K562 (cell line): ENCODE measurements around the gene RGS9. TPM values are rescaled to one million over a fixed set of nuclear protein-coding genes. Genes with fewer than 3 reads are reported as not detected.

ENCODE experiments used
- ATAC-seq: fragments of 200-7000 bp; cut with Tn5 transposase; 3 replicates; pipeline ENCODE4 v1.9.1; 2020; ENCODE audit warnings: moderate library complexity
- Bru-seq: library from RNA; stranded (reverse); fragments of 400-500 nt; gene quantifications from one replicate; lab custom pipeline; 2021; lab: Mats Ljungman, UMichigan
- BruChase-seq, 2 experiments: library from RNA; stranded (reverse); fragments of 400-500 nt; gene quantifications; one replicate each; lab custom pipeline; 2021; lab: Mats Ljungman, UMichigan
- BruUV-seq: library from RNA; stranded (reverse); fragments of 400-500 nt; replicated peaks from 2 replicates; lab custom pipeline; 2021; lab: Mats Ljungman, UMichigan
- CTCF ChIA-PET: fragments of 300-600 bp; formaldehyde crosslinking; extraction: SDS; loops from one replicate; lab custom pipeline; 2021; ENCODE audit warnings: low intra/inter-chr PET ratio; lab: Yijun Ruan, JAX
- POLR2A ChIA-PET: fragments of 300-600, 350-650 bp; sonication (Branson Sonifier 250); formaldehyde crosslinking; extraction: SDS; loops from one replicate; lab custom pipeline; 2021; ENCODE audit warnings: antibody characterized with exemption, inconsistent platforms; lab: Yijun Ruan, JAX
- DNase-seq, 4 experiments: peaks; one replicate each; pipeline versions ENCODE4 v3.0.0 to v3.0.0-alpha.2; 2011 to 2018; ENCODE audit warnings: low spot score in 3 of 4, mixed read lengths in 3 of 4; ENCODE audit errors: extremely low read depth in 1 of 4
- FAIRE-seq: peaks from 2 replicates; lab custom pipeline; 2011; peaks lifted over from hg19 to GRCh38; lab: Jason Lieb, UNC
- H2AFZ ChIP-seq: 2 replicates; pipeline ENCODE4 v1.6.0; 2011; ENCODE audit warnings: low read depth, low read length, control low read depth, inconsistent platforms
- H3K27ac ChIP-seq: fragments of 200-600 bp; 3 replicates; pipeline ENCODE4 v1.8.0; 2011; ENCODE audit warnings: low read depth, mild to moderate bottlenecking, control low read depth, inconsistent platforms, low read length, moderate library complexity, mixed read lengths; ENCODE audit errors: extremely low read depth
- H3K27me3 ChIP-seq, 2 experiments: fragments of 300-600 bp in 1 of 2; 2 replicates in 1 of 2; 3 replicates in 1 of 2; pipeline versions ENCODE4 v1.6.0 to v1.8.0; 2011; ENCODE audit warnings: inconsistent platforms in 2 of 2, low read length in 2 of 2, mild to moderate bottlenecking in 1 of 2, mixed read lengths in 1 of 2, moderate library complexity in 1 of 2; ENCODE audit not compliant: control insufficient read depth in 2 of 2, insufficient read depth in 2 of 2
- H3K36me3 ChIP-seq: fragments of 300-600 bp; 3 replicates; pipeline ENCODE4 v1.8.0; 2011; ENCODE audit warnings: mild to moderate bottlenecking, low read length, inconsistent platforms; ENCODE audit not compliant: control insufficient read depth, insufficient read depth
- H3K4me1 ChIP-seq, 2 experiments: fragments of 200-600 bp in 1 of 2; replicated peaks in 1 of 2; 2 replicates in 1 of 2; 3 replicates in 1 of 2; pipeline versions ENCODE4 v1.5.1 to v1.8.0; 2011; ENCODE audit warnings: inconsistent platforms in 2 of 2, low read length in 2 of 2, mild to moderate bottlenecking in 1 of 2, mixed read lengths in 1 of 2, moderate library complexity in 1 of 2; ENCODE audit not compliant: control insufficient read depth in 2 of 2, insufficient read depth in 2 of 2
- H3K4me2 ChIP-seq: 2 replicates; pipeline ENCODE4 v1.6.1; 2011; ENCODE audit warnings: low read length, control low read depth, inconsistent platforms, mixed read lengths; ENCODE audit not compliant: insufficient read depth
- H3K4me3 ChIP-seq: fragments of 200-600 bp; sonication (generic), shearing (Covaris generic); 2 replicates; pipeline ENCODE4 v1.5.1; 2016; ENCODE audit warnings: control low read depth, inconsistent platforms
- H3K79me2 ChIP-seq: fragments of 200-600 bp; 3 replicates; pipeline ENCODE4 v1.8.0; 2011; ENCODE audit warnings: low read length, inconsistent platforms; ENCODE audit not compliant: control insufficient read depth, insufficient read depth
- H3K9ac ChIP-seq, 2 experiments: 2 replicates each; pipeline versions ENCODE4 v1.6.0 to v1.6.1; 2011; ENCODE audit warnings: low read depth in 2 of 2, low read length in 2 of 2, control low read depth in 1 of 2, inconsistent platforms in 1 of 2, mild to moderate bottlenecking in 1 of 2, mixed read lengths in 1 of 2; ENCODE audit not compliant: insufficient read depth in 1 of 2
- H3K9me1 ChIP-seq: one replicate; pipeline ENCODE4 v1.6.0; 2011; ENCODE audit warnings: inconsistent platforms, mild to moderate bottlenecking, low read length, moderate library complexity; ENCODE audit not compliant: control insufficient read depth, insufficient read depth
- H3K9me3 ChIP-seq: replicated peaks from 2 replicates; pipeline ENCODE4 v1.5.1; 2011; ENCODE audit warnings: low read depth, low read length, inconsistent platforms; ENCODE audit not compliant: control insufficient read depth, insufficient read depth
- H4K20me1 ChIP-seq: replicated peaks from 2 replicates; pipeline ENCODE4 v1.6.1; 2011; ENCODE audit warnings: low read length, inconsistent platforms, mixed read lengths; ENCODE audit not compliant: control insufficient read depth, insufficient read depth
- CTCF ChIP-seq, 3 experiments: IDR thresholded peaks in 2 of 3; conservative IDR thresholded peaks in 1 of 3; 2 replicates each; pipeline ENCODE4 v1.5.1; 2011 to 2012; ENCODE audit warnings: low read length in 3 of 3, mild to moderate bottlenecking in 3 of 3, control low read depth in 2 of 3, improper control_type of control experiment in 1 of 3, inconsistent platforms in 1 of 3, low read depth in 1 of 3, mixed read lengths in 1 of 3, moderate library complexity in 1 of 3; ENCODE audit not compliant: insufficient read depth in 2 of 3
- FOSL1 ChIP-seq: fragments of 200-800 bp; sonication (Bioruptor generic); conservative IDR thresholded peaks from 2 replicates; pipeline ENCODE4 v1.6.1; 2016; ENCODE audit warnings: missing genetic modification characterization, missing compliant biosample characterization
- LEF1 ChIP-seq: fragments of 450-650 bp; IDR thresholded peaks from 2 replicates; pipeline ENCODE4 v1.6.1; 2016; ENCODE audit warnings: mild to moderate bottlenecking
- MCM2 ChIP-seq: fragments of 450-650 bp; IDR thresholded peaks from 2 replicates; pipeline ENCODE4 v1.6.1; 2017; ENCODE audit warnings: low read depth, mild to moderate bottlenecking
- RBM25 ChIP-seq: fragments of 200-400 bp; formaldehyde crosslinking; IDR thresholded peaks from 2 replicates; pipeline ENCODE4 v1.6.1; 2018; ENCODE audit warnings: low read length, low read depth, moderate library complexity; ENCODE audit not compliant: severe bottlenecking
- RBM34 ChIP-seq: fragments of 200-400 bp; formaldehyde crosslinking; IDR thresholded peaks from 2 replicates; pipeline ENCODE4 v1.6.1; 2018; ENCODE audit warnings: low read length, borderline replicate concordance; ENCODE audit not compliant: insufficient read depth
- TAF7 ChIP-seq: fragments of 450-650 bp; IDR thresholded peaks from 2 replicates; pipeline ENCODE4 v1.6.1; 2016; ENCODE audit warnings: missing genetic modification characterization, missing compliant biosample characterization
- ZFP36 ChIP-seq: fragments of 150-350 bp; IDR thresholded peaks from 2 replicates; pipeline ENCODE4 v1.6.1; 2018; ENCODE audit warnings: low read length, low read depth; ENCODE audit not compliant: partially characterized antibody
- ZMIZ1 ChIP-seq, 2 experiments: fragments of 150-350 bp in 1 of 2; IDR thresholded peaks; 2 replicates each; pipeline ENCODE4 v1.6.1; 2012 to 2016; ENCODE audit warnings: low read depth in 2 of 2, low read length in 2 of 2, mild to moderate bottlenecking in 1 of 2, moderate library complexity in 1 of 2
- WGBS: fragments of 100-300 bp; shearing (Covaris generic); methylation state at CpG from one replicate; pipeline ENCODE4 v1.1.6; 2016; ENCODE audit warnings: low coverage, mixed read lengths; ENCODE audit not compliant: insufficient coverage; ENCODE audit errors: missing lambda C conversion rate; 5-methylcytosine and 5-hydroxymethylcytosine counted together
- in situ Hi-C: fragments of 300-500 bp; cut with MboI; formaldehyde crosslinking; loops from 4 replicates; pipeline ENCODE4 v1.15.0; 2018; ENCODE audit warnings: inconsistent platforms, mixed read lengths
- intact Hi-C: fragments of 100-400 bp; cut with micrococcal nuclease; formaldehyde crosslinking; loops from 2 replicates; pipeline ENCODE4 v1.14.2; 2022
- long read RNA-seq, 3 experiments: library from polyadenylated mRNA in 2 of 3; library from RNA in 1 of 3; unstranded in 2 of 3; stranded (forward) in 1 of 3; transcript quantifications; one replicate each; pipeline ENCODE4 v2.0.0, GENCODE V29; 2019 to 2022
- polyA minus RNA-seq, 3 experiments: library from RNA; depleted of rRNA, polyadenylated mRNA; stranded (reverse); fragments of >200 nt; gene quantifications; 2 replicates each; pipeline ENCODE4 v1.2.3, GENCODE V29; 2011
- polyA plus RNA-seq, 8 experiments: library from polyadenylated mRNA; depleted of rRNA in 4 of 8; stranded (reverse) in 5 of 8; unstranded in 3 of 8; fragments of >200 nt; fragmentation: Nextera tagmentation in 2 of 8; fragmentation: Illumina TruSeq in 1 of 8; extraction: Ambion mirVana in 2 of 8; extraction: Trizol in 1 of 8; gene quantifications; 2 replicates each; pipeline versions ENCODE4 v1.2.1 to v1.2.3, GENCODE V29; 2011 to 2014; ENCODE audit warnings: inconsistent platforms in 1 of 8, missing spikeins in 1 of 8
- total RNA-seq, 7 experiments: library from RNA; depleted of rRNA in 6 of 7; stranded (reverse); fragments of >200 nt in 6 of 7; fragmentation: Illumina TruSeq in 2 of 7; extraction: Trizol in 2 of 7; gene quantifications; 2 replicates each; pipeline versions ENCODE4 v1.2.1 to v1.2.3, GENCODE V29; 2011 to 2021; ENCODE audit warnings: low replicate concordance in 1 of 7

Gene RGS9
- 0.39 TPM in 1 of 2 replicates, not detected in the other for total RNA-seq (2011; cell fraction: chromatin; rRNA removed; ENCODE audit: low replicate concordance)
- not detected in 2 replicates for total RNA-seq (2011; cell fraction: nucleolus; rRNA removed)
- total RNA-seq (2011; cell fraction: nucleoplasm; rRNA removed): 0.23 and 0.44 TPM in 2 replicates
- total RNA-seq (2014; rRNA removed) (0.18 and 0.69 TPM in 2 replicates), total RNA-seq (2014; rRNA removed; fragmentation: Illumina TruSeq; extraction: Trizol) (0.54 and 0.55 TPM in 2 replicates), total RNA-seq (2015; rRNA removed; fragmentation: Illumina TruSeq; extraction: Trizol) (0.38 and 0.65 TPM in 2 replicates), total RNA-seq (2021) (0.60 and 0.73 TPM in 2 replicates), polyA plus RNA-seq (2011; rRNA removed) (0.55 and 1.4 TPM in 2 replicates), polyA plus RNA-seq (2014; fragmentation: Illumina TruSeq; extraction: Trizol) (0.55 and 0.74 TPM in 2 replicates), polyA plus RNA-seq (2014; fragmentation: Nextera tagmentation; extraction: Ambion mirVana) (under 1 TPM; 0.38 to 0.55 TPM), polyA plus RNA-seq (2014; rRNA removed) (0.49 TPM in 2 replicates), polyA minus RNA-seq (2011; rRNA and poly(A)+ RNA removed) (0.30 and 0.67 TPM in 2 replicates), Bru-seq, nascent RNA (percentile 20 among the genes with signal in this experiment), BruChase-seq, experiment 1, labeled RNA remaining after a 2-hour chase (percentile 10 among the genes with signal in this experiment), BruChase-seq, experiment 2, labeled RNA remaining after a 6-hour chase (percentile 15 among the genes with signal in this experiment)
- polyA plus RNA-seq (2011; cell fraction: cytosol; rRNA removed): 0.40 and 0.81 TPM in 2 replicates
- polyA plus RNA-seq (2011; cell fraction: nucleus; rRNA removed): 0.24 and 0.33 TPM in 2 replicates
- 0.74 and 1.2 TPM in 2 replicates for polyA plus RNA-seq (2012)
- polyA minus RNA-seq (2011; cell fraction: cytosol; rRNA and poly(A)+ RNA removed): not detected in 2 replicates
- 0.56 TPM in 1 of 2 replicates, not detected in the other for polyA minus RNA-seq (2011; cell fraction: nucleus; rRNA and poly(A)+ RNA removed)
- long read RNA-seq, experiment 1: 0 reads
- long read RNA-seq, experiment 2: 0 reads
- long read RNA-seq, experiment 3: 0 reads

- Histone ChIP-seq H3K9me1 (no peaks in the 10 kb centered on the region), H3K4me2 (peak within 1 kb of the TSS; percentile 68), H2AFZ (peak within 1 kb of the TSS; percentile 86), H3K4me1 (peaks cover 7 to 10% of the 10 kb centered on the region in 2 experiments; a peak in 4 of 5 replicates), H3K4me3 (peak within 1 kb of the TSS; percentile 24), H3K27ac (no peak within 1 kb of the TSS), H4K20me1 (no peaks in the 10 kb centered on the region), H3K9me3 (no peaks in the 10 kb centered on the region), H3K9ac (peak within 1 kb of the TSS in 1 of 2 experiments; percentile 74; a peak in 1 of 4 replicates), H3K27me3 (peaks cover 20 to 41% of the 10 kb centered on the region in 2 experiments), H3K36me3 (no peaks in the 10 kb centered on the region), H3K79me2 (no peaks in the 10 kb centered on the region)
- BruUV-seq: no TSS peak
- in situ Hi-C loops (no loop called here), intact Hi-C loops (loop anchor here (2.0 to 5.0 kb wide), 2 partner anchors 35 to 62 kb away; no protein-coding TSS in a partner anchor)
- CTCF ChIA-PET: interaction anchor here (1.4 kb wide), 1 partner anchor 62 kb away, joined by 3 read pairs; no protein-coding TSS in a partner anchor
- POLR2A ChIA-PET: interaction anchor here (0.5 to 1.4 kb wide), 3 partner anchors 15 to 162 kb away, joined by 3 read pairs; no protein-coding TSS in a partner anchor
- WGBS: 6% methylated on average over 29 of the region's 56 CpGs
- ATAC-seq: peak; percentile 99
- DNase-seq: peak; percentile 89 to 94 (median 92)
- FAIRE-seq: peak; percentile 77
- TF ChIP-seq RBM25: peak; percentile 92
- peak; percentile 28 for TF ChIP-seq ZFP36
- TF ChIP-seq FOSL1 (tag): no peak
- peak; percentile 90 to 95 (median 93) for TF ChIP-seq CTCF (IDR thresholded peaks at IDR 0.05 in 2 of 3, conservative IDR thresholded peaks at IDR 0.05 in 1 of 3; ENCODE audit: insufficient read depth in 2 of 3, low read depth in 1 of 3, low read length in 3 of 3)
- TF ChIP-seq RBM34: no peak
- TF ChIP-seq LEF1: no peak
- peak; percentile 64; the same call in 1 of the 2 replicates for TF ChIP-seq MCM2
- no peak for TF ChIP-seq TAF7 (tag)
- TF ChIP-seq ZMIZ1 (IDR thresholded peaks at IDR 0.05; ENCODE audit: low read depth in 2 of 2, low read length in 2 of 2): no peak
Observed at GRCh38 chr17:65137021-65137939, at the start of gene RGS9. Gene RGS9 (plus strand): TSS chr17:65137370. CDS start chr17:65137541, 171 bp downstream.
